IPS-18c (cell line): ENCODE data around the gene SHLD1.

Experiments
- H3K4me3 ChIP-seq: 2 replicates; pipeline ENCODE4 v1.7.0; 2013; ENCODE audit warnings: low read depth, mild to moderate bottlenecking, low read length, moderate library complexity; ENCODE audit not compliant: insufficient read depth
- H3K9me3 ChIP-seq: one replicate; pipeline ENCODE4 v1.6.1; 2013; ENCODE audit warnings: mild to moderate bottlenecking, low read length, moderate library complexity; ENCODE audit not compliant: control insufficient read depth, insufficient read depth

SHLD1 gene

DNA sequence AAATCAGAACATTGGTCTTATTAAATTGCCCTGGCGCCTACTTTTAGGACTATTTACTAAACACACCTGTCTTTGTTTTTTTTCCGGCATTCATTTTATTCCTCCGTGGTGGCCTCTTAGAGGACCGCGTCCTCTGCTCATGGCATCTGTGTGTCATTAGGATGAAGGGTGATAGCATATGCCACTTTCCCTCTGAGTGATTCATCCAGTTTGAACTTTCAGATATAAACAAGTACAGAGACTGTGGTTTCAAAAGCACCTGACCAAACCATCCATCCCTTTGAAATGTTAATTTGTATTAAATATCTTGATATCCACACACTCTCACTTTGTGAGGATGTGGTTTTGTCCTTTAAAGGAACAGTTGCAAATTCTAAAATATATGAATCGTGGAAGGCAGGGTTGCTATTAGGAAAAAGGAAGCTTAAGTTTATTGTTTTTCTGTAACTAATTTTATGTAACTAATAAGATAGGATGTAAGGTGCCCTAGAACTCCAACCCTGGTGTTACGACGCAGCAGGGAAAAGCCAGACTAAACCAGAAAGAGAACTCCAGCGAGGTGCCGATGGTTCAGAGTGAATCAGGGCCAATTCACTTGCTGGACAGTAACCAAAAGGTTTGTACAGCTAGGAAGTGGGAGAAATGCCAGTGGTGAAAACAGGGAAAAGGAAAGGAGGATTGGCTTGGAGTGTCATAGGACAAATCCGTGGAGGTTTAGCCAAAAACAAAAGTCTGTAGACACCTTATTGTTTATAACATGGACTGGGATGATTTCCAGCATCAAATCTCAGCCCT, 98.7 kb downstream of the SHLD1 start:
- no peaks in the 10 kb centered on the region for H3K9me3 ChIP-seq
- no peak overlapping the region for H3K4me3 ChIP-seq

- no peaks in the 10 kb centered on the region for H3K9me3 ChIP-seq
- no peak overlapping the region for H3K4me3 ChIP-seq
Measured at GRCh38 chr20:5855939-5856338, 105.7 kb downstream of the SHLD1 start.

- no peaks in the 10 kb centered on the region for H3K9me3 ChIP-seq
Measured at GRCh38 chr20:5859608-5860007, 109.4 kb downstream of the SHLD1 start.

GRCh38 chr20:5862703-5863039, 112.5 kb downstream of the SHLD1 start:
- H3K4me3 ChIP-seq: no peak overlapping the region
- H3K9me3 ChIP-seq: no peaks in the 10 kb centered on the region

More at GRCh38 chr20:5859608-5860007, 109.4 kb downstream of the SHLD1 start:
- H3K4me3 ChIP-seq: no peak overlapping the region

DNA sequence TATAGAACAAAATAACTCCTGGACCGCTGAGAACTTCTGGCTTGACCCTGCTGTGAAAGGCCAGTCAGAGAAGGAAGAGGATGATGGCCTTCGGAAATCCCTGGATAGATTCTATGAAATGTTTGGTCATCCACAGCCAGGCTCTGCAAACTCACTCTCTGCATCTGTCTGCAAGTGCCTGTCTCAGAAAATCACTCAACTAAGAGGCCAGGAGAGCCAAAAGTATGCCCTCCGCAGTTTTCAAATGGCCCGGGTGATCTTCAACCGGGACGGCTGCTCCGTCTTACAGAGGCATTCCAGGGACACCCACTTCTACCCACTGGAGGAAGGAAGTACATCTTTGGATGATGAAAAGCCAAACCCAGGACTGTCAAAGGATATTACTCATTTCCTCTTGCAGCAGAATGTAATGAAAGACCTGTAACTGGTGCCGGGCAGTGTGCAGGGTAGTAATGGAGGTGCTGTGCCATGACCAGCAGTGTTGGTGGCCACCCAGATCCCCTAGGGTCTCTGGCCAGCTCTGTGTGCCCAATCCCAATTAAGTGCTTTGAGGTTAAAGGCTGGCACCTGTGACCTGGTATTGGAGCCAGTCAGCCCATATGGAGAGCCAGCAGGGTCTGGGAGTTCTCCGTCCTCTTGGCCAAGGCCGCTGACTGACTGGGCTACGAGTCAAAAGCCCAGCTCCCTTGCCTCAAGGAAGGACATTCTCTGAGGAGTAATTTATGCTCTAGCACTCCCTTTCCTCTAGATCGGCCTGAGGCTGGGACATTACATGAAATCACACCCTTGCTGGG, 113.0 kb downstream of the SHLD1 start:
- no peaks in the 10 kb centered on the region for H3K9me3 ChIP-seq

DNA sequence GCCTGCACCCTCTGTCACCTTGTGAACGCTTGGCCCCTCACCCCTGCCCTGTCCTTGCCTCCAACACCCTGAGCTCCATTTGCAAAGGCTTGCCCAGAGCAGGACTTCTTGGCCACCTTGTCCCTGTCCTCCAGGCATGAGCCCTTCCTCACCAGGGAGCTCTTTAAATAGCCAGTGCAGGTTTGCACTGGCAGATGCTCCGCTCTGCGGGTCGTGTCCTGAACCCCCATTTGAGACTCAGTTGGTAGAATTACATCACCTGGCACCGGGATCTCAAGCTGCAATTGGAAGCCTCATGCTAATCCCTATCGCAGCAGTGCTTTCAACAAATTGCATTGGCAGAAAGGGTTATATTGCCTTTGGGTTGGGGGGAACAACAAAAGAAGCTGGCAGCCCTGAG, 114.2 kb downstream of the SHLD1 start:
- no peaks in the 10 kb centered on the region for H3K9me3 ChIP-seq

More for the DNA sequence above, 113.0 kb downstream of the SHLD1 start:
- H3K4me3 ChIP-seq: no peak overlapping the region

GRCh38 chr20:5864873-5865587, 114.8 kb downstream of the SHLD1 start:
- H3K9me3 ChIP-seq: no peaks in the 10 kb centered on the region
- no peak overlapping the region for H3K4me3 ChIP-seq

More for the DNA sequence above, 114.2 kb downstream of the SHLD1 start:
- no peak overlapping the region for H3K4me3 ChIP-seq

GRCh38 chr20:5865604-5866003, 115.4 kb downstream of the SHLD1 start:
- no peak overlapping the region for H3K4me3 ChIP-seq
- no peaks in the 10 kb centered on the region for H3K9me3 ChIP-seq

- no peak overlapping the region for H3K4me3 ChIP-seq
- no peaks in the 10 kb centered on the region for H3K9me3 ChIP-seq
Measured at GRCh38 chr20:5870568-5870981, 120.4 kb downstream of the SHLD1 start.

DNA sequence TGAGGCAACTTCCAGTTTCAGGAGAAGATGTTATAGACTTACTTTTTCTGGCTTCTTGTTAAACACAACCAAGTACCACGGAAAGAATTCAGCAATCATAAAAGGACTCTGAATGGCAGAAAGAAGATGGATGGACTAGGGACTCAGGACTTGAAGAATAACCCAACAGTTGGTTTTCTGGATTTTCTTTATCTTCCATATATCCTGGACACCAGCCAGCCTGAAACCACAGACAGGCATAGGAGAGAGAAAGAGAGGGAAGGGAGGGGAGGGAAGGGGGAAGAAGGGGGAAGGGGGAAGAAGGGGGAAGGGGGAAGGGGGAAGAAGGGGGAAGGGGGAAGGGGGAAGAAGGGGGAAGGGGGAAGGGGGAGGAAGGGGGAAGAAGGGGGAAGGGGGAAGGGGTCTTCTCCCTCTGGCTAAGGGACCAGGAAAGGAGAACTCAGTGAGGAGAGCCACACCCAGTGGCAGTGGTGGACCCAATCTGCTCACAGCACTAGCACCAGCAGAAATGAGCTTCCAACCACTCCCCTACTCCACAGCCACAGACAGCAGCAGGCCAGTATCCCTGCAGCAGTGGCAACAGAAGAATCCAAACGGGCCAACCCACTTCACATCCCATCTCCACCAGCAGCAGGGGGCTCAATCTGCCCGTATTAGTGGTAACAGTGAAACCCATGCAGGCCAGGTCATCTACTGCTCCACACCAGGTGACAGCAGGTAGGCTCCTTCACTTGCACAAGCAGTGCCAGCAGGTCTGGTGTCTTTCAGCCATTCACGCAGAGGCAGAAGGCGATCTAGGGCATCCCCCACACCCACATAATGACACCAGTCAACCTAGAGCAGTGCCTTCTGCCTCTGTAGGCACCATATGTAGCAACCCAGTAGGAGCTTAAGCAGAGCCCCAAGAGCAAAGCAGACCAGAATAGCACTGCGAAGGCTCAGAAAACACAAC, 121.5 kb downstream of the SHLD1 start:
- Histone ChIP-seq H3K4me3 (no peak overlapping the region), H3K9me3 (no peaks in the 10 kb centered on the region)

DNA sequence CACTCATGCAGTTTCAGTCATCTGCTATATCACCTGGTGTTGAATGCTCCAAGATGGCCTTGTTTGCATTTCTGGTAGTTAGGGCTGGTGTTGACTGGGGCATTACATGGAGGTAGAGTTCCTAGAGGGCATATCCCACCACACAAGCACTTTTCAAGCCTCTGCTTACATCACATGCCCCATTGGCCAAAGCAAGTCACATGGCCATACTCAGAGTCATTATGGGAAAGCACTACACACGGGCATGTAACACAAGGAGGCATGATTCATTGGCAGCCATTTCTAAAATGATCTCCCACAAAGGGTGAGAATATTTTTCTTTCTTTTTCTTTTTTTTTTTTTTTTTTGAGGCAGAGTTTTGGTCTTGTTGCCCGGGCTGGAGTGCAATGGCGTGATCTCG, 126.9 kb downstream of the SHLD1 start:
- Histone ChIP-seq H3K4me3 (no peak overlapping the region), H3K9me3 (no peaks in the 10 kb centered on the region)

DNA sequence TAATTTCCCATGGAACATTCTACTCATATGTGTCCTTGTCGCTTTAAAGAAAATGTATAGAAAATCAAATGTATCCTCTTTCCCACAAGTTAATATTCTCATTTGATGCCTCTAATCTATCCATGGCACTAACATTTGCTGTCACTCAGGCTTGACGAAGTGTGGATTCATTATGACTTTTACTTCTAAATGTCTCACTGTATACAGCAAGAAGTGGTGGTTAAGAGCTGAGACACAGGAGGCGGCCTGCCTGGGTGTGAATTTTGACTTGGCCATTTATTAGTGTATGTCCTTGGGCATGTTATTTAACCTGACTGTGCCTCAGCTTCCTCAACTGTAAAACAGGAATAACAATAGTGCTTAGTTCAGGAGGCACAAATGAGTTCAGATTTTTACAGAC, 130.1 kb downstream of the SHLD1 start:
- no peak overlapping the region for H3K4me3 ChIP-seq
- no peaks in the 10 kb centered on the region for H3K9me3 ChIP-seq

- H3K9me3 ChIP-seq: no peaks in the 10 kb centered on the region
- no peak overlapping the region for H3K4me3 ChIP-seq
Measured at GRCh38 chr20:5881703-5882102, 131.5 kb downstream of the SHLD1 start.

DNA sequence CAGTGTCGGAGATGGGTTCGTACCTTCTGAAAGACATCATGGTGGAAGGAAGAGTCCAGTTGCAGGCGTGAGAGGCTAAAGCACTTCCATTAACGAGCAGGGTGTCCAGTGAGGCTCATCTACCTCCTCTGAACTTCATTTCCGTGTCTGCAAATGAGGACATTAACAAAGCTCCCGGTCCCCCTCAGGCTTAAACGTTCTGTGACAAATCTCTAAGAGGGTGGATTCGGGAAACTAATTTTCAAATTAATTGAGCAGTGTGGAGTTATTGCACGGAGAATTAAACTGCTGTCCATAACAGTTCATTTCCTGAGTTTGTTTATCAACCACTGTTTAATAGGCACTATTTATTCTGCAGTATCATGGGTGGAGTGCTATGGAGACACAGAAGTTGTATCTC, 132.0 kb downstream of the SHLD1 start:
- H3K4me3 ChIP-seq: no peak overlapping the region
- no peaks in the 10 kb centered on the region for H3K9me3 ChIP-seq

DNA sequence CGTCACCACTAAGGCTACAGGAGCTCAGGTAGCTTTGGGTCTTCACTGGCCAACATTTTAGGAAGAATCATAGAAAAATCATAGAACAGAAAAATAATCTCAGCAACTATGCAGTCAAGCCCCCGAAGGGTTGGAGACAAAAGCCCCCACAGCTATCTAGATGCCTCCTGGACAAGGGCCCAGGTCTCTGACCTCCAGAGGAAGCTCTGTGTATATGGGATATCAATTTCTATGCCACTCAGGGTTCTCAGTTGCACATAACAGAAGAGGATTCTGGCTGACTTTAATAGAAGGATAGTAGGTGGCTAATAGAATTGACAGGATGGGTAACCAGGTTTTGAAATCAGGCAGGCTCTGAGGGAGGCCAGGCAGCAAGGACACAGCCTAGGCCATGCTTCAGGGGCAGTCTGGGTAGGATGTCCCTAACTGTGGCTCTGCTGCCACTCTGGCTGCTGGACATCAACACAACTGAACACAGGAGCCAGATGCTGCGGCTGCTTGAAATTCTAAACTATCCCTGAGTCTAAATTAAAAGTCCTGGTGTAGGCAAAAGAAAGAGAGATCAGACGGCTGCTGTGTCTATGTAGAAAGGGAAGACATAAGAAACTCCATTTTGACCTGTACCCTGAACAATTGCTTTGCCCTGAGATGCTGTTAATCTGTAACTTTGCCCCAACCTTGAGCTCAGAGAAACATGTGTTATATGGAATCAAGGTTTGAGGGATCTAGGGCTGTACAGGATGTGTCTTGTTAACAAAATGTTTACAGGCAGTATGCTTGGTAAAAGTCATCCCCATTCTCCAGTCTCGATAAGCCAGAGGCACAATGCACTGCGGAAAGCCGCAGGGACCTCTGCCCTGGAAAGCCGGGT, 134.5 kb downstream of the SHLD1 start:
- Histone ChIP-seq H3K4me3 (no peak overlapping the region), H3K9me3 (no peaks in the 10 kb centered on the region)

DNA sequence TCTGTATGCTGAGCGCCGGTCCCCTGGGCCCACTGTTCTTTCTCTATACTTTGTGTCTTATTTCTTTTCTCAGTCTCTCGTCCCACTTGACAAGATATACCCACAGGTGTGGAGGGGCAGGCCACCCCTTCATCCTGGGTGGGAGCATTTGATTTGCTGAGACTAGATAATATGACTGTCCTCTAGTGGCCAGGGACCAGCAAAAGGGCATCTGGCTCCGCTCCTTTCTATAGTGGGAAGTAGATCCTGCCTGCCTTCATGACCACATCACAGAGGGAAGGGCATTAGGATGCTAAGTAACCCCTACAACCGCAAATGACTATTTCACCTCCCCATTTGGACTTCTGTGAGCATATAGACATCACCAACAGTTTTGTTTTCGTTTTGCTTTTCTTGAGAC, 135.7 kb downstream of the SHLD1 start:
- no peaks in the 10 kb centered on the region for H3K9me3 ChIP-seq
- H3K4me3 ChIP-seq: no peak overlapping the region
